GM18505 (cell line): ENCODE results near the gene FOXD4.
A peak's percentile ranks its signal among the peaks of the same experiment; 100 is the strongest.
"Not testable (repeated sequence)": the region's sequence is repeated elsewhere in the genome, so short reads cannot be mapped to it uniquely, and the experiment has no call there.

Source experiments
- ATAC-seq: cut with Tn5 transposase; IDR thresholded peaks from one replicate; pipeline ENCODE4 v1.9.1; 2021; ENCODE audit not compliant: unreplicated experiment

FOXD4 gene

GRCh38 chr9:117995-118467, at the start of gene FOXD4:
FOXD4 (minus strand) TSS chr9:118417; CDS start chr9:118119, 298 bp downstream.
- ATAC-seq, result not testable (repeated sequence)

- ATAC-seq, result not testable (repeated sequence)
Observed at GRCh38 chr9:159871-160270, 41.7 kb upstream of the FOXD4 start.

GRCh38 chr9:151173-151572, 33.0 kb upstream of the FOXD4 start:
- not testable (repeated sequence) for ATAC-seq

GRCh38 chr9:139880-140279, 21.7 kb upstream of the FOXD4 start:
- ATAC-seq, result not testable (repeated sequence)

GRCh38 chr9:117144-117994, 848 bp downstream of the FOXD4 start:
- ATAC-seq, result not testable (repeated sequence)

- not testable (repeated sequence) for ATAC-seq
Observed at GRCh38 chr9:116239-117077, 1.8 kb downstream of the FOXD4 start.

GRCh38 chr9:115118-115451, 3.1 kb downstream of the FOXD4 start:
- ATAC-seq, result not testable (repeated sequence)

GRCh38 chr9:114267-115117, 3.7 kb downstream of the FOXD4 start:
- ATAC-seq, result peak; percentile 18

- peak; percentile 61 for ATAC-seq
Observed at GRCh38 chr9:113468-114266, 4.5 kb downstream of the FOXD4 start.

GRCh38 chr9:112589-113467, 5.4 kb downstream of the FOXD4 start:
- ATAC-seq, result not testable (repeated sequence)

- ATAC-seq, result not testable (repeated sequence)
Observed at GRCh38 chr9:110672-111071, 7.5 kb downstream of the FOXD4 start.

- ATAC-seq, result not testable (repeated sequence)
Observed at GRCh38 chr9:109540-109939, 8.7 kb downstream of the FOXD4 start.

GRCh38 chr9:108742-109495, 9.3 kb downstream of the FOXD4 start:
- ATAC-seq, result not testable (repeated sequence)

GRCh38 chr9:105991-106390, 12.2 kb downstream of the FOXD4 start:
- not testable (repeated sequence) for ATAC-seq

- not testable (repeated sequence) for ATAC-seq
Observed at GRCh38 chr9:100430-100829, 17.8 kb downstream of the FOXD4 start.

- ATAC-seq, result not testable (repeated sequence)
Observed at GRCh38 chr9:99867-100266, 18.4 kb downstream of the FOXD4 start.

GRCh38 chr9:98775-99174, 19.4 kb downstream of the FOXD4 start:
- not testable (repeated sequence) for ATAC-seq

GRCh38 chr9:94992-95391, 23.2 kb downstream of the FOXD4 start:
- ATAC-seq, result not testable (repeated sequence)
